CD14-positive monocyte (primary cell): Measurements from ENCODE around the gene RIMBP2. TPM values are rescaled to one million over a fixed set of nuclear protein-coding genes. Genes with fewer than 3 reads are reported as not detected.

Experiments used
- DNase-seq, 3 donors: peaks; one replicate each; pipeline ENCODE4 v3.0.0-alpha.2; 2011 to 2022
- H2AFZ ChIP-seq: 2 replicates; pipeline ENCODE4 v1.6.0; 2012; ENCODE audit warnings: mild to moderate bottlenecking, low read depth, low read length, inconsistent platforms; ENCODE audit not compliant: insufficient read depth, poor library complexity, severe bottlenecking
- H3K27ac ChIP-seq, 2 donors: 1 replicate in 1 of 2; 2 replicates in 1 of 2; pipeline ENCODE4 v1.5.1; 2012 to 2013; ENCODE audit warnings: low read length in 2 of 2, control low read depth in 1 of 2, inconsistent platforms in 1 of 2, low read depth in 1 of 2, mild to moderate bottlenecking in 1 of 2
- H3K27me3 ChIP-seq, 2 donors: one replicate each; pipeline versions ENCODE4 v1.6.0 to v1.6.1; 2011 to 2013; ENCODE audit warnings: low read length in 2 of 2; ENCODE audit not compliant: control insufficient read depth in 2 of 2, insufficient read depth in 2 of 2
- H3K36me3 ChIP-seq, 2 donors: replicated peaks in 1 of 2; 1 replicate in 1 of 2; 2 replicates in 1 of 2; pipeline versions ENCODE4 v1.5.1 to v1.6.1; 2012 to 2013; ENCODE audit warnings: low read length in 2 of 2, control low read depth in 1 of 2, inconsistent platforms in 1 of 2, mild to moderate bottlenecking in 1 of 2; ENCODE audit not compliant: insufficient read depth in 2 of 2, control insufficient read depth in 1 of 2
- H3K4me1 ChIP-seq, 2 donors: 1 replicate in 1 of 2; 2 replicates in 1 of 2; pipeline versions ENCODE4 v1.5.1 to v1.6.1; 2012 to 2013; ENCODE audit warnings: low read length in 2 of 2, control low read depth in 1 of 2, inconsistent platforms in 1 of 2, mild to moderate bottlenecking in 1 of 2, moderate library complexity in 1 of 2; ENCODE audit not compliant: insufficient read depth in 2 of 2, control insufficient read depth in 1 of 2
- H3K4me2 ChIP-seq: replicated peaks from 2 replicates; pipeline ENCODE3; 2012; ENCODE audit warnings: low read length, moderate library complexity, mild to moderate bottlenecking; ENCODE audit not compliant: poor library complexity, severe bottlenecking; ENCODE audit errors: extremely low read depth
- H3K4me3 ChIP-seq, 3 experiments: fragments of 200-600 bp in 1 of 3; sonication (generic) in 1 of 3; replicated peaks in 1 of 3; 1 replicate in 2 of 3; 2 replicates in 1 of 3; pipeline ENCODE4 v1.5.1; 2011 to 2013; ENCODE audit warnings: low read length in 3 of 3, mild to moderate bottlenecking in 3 of 3, control low read depth in 2 of 3, low read depth in 2 of 3, inconsistent platforms in 1 of 3, moderate library complexity in 1 of 3
- H3K79me2 ChIP-seq: 2 replicates; pipeline ENCODE4 v1.6.0; 2012; ENCODE audit warnings: mild to moderate bottlenecking, control low read depth, inconsistent platforms, low read length, moderate library complexity; ENCODE audit not compliant: insufficient read depth
- H3K9ac ChIP-seq: 2 replicates; pipeline ENCODE4 v1.6.0; 2017; ENCODE audit warnings: low read length, mild to moderate bottlenecking; ENCODE audit not compliant: insufficient read depth, poor library complexity, severe bottlenecking
- H3K9me3 ChIP-seq, 2 donors: replicated peaks in 1 of 2; 1 replicate in 1 of 2; 2 replicates in 1 of 2; pipeline versions ENCODE4 v1.5.1 to v1.6.1; 2012 to 2013; ENCODE audit warnings: low read length in 2 of 2, control low read depth in 1 of 2; ENCODE audit not compliant: control insufficient read depth in 1 of 2, insufficient read depth in 1 of 2
- H4K20me1 ChIP-seq: 2 replicates; pipeline ENCODE4 v1.6.0; 2012; ENCODE audit warnings: mild to moderate bottlenecking, low read length, control low read depth, moderate library complexity; ENCODE audit not compliant: insufficient read depth
- H3K27ac Mint-ChIP-seq, 7 donors: one replicate each; pipeline ENCODE4 v1.8.0; 2020; ENCODE audit warnings: mild to moderate bottlenecking in 7 of 7, mixed read lengths in 7 of 7, moderate library complexity in 6 of 7, inconsistent platforms in 2 of 7
- H3K27me3 Mint-ChIP-seq, 3 donors: one replicate each; pipeline ENCODE4 v1.8.0; 2021 to 2022; ENCODE audit warnings: low read depth in 3 of 3, mild to moderate bottlenecking in 3 of 3, mixed read lengths in 3 of 3, moderate library complexity in 3 of 3, inconsistent platforms in 1 of 3
- H3K36me3 Mint-ChIP-seq, 2 donors: one replicate each; pipeline ENCODE4 v1.8.0; 2020; ENCODE audit warnings: mixed read lengths in 2 of 2, inconsistent platforms in 1 of 2, mild to moderate bottlenecking in 1 of 2
- H3K4me1 Mint-ChIP-seq: one replicate; pipeline ENCODE4 v1.8.0; 2020; ENCODE audit warnings: mild to moderate bottlenecking, mixed read lengths
- H3K4me3 Mint-ChIP-seq, 2 donors: one replicate each; pipeline ENCODE4 v1.8.0; 2020; ENCODE audit warnings: mild to moderate bottlenecking in 2 of 2, mixed read lengths in 2 of 2, moderate library complexity in 1 of 2
- H3K9me3 Mint-ChIP-seq, 7 donors: one replicate each; pipeline ENCODE4 v1.8.0; 2020 to 2022; ENCODE audit warnings: mixed read lengths in 7 of 7, mild to moderate bottlenecking in 6 of 7, moderate library complexity in 6 of 7, inconsistent platforms in 2 of 7
- CTCF ChIP-seq: fragments of 200-600 bp; IDR thresholded peaks from one replicate; pipeline ENCODE4 v1.8.0; 2022; ENCODE audit warnings: antibody characterized with exemption, mild to moderate bottlenecking
- WGBS: methylation state at CpG from one replicate; pipeline ENCODE4 v1.1.5; 2013; ENCODE audit warnings: missing lambda C conversion rate; ENCODE audit not compliant: insufficient coverage; 5-methylcytosine and 5-hydroxymethylcytosine counted together
- intact Hi-C, 2 donors: fragments of 100-400 bp; cut with micrococcal nuclease; formaldehyde crosslinking; loops; one replicate each; pipeline versions ENCODE4 v1.15.0 to v1.15.1; 2023
- polyA plus RNA-seq, 3 donors: library from polyadenylated mRNA; depleted of rRNA in 1 of 3; unstranded in 2 of 3; stranded (reverse) in 1 of 3; fragments of 300-500 nt in 2 of 3; fragments of >200 nt in 1 of 3; fragmentation: Illumina TruSeq in 2 of 3; gene quantifications; 1 replicate in 2 of 3; 2 replicates in 1 of 3; pipeline ENCODE4 v1.2.3, GENCODE V29; 2012 to 2021

Gene RIMBP2
- polyA plus RNA-seq, 3 donors: not detected

- TF ChIP-seq CTCF: no peak
- intact Hi-C loops: no loop called here
- no peak for DNase-seq
- Histone ChIP-seq H3K9ac (no peak overlapping the region), H3K9me3 (no peaks in the 10 kb centered on the region), H3K4me3 (no peak overlapping the region), H3K27me3 (no peaks in the 10 kb centered on the region), H3K4me1 (no peaks in the 10 kb centered on the region), H4K20me1 (no peaks in the 10 kb centered on the region), H3K79me2 (no peaks in the 10 kb centered on the region), H2AFZ (no peak overlapping the region), H3K36me3 (no peaks in the 10 kb centered on the region), H3K4me2 (no peak overlapping the region), H3K27ac (no peak overlapping the region)
- Mint-ChIP-seq H3K36me3 (no peaks in the 10 kb centered on the region), H3K4me1 (no peaks in the 10 kb centered on the region), H3K27me3 (peaks cover 0 to 5% (median 2%) of the 10 kb centered on the region in 3 donors), H3K4me3 (no peak overlapping the region), H3K27ac (no peak overlapping the region), H3K9me3 (peaks cover 0 to 14% (median 1%) of the 10 kb centered on the region in 7 donors)
- 87% methylated on average over 15 of the region's 16 CpGs for WGBS
Observed at GRCh38 chr12:130619385-130620001, 96.6 kb downstream of the RIMBP2 start.

GRCh38 chr12:130617219-130617618 is 98.9 kb downstream of the RIMBP2 start:
- no peak for DNase-seq
- intact Hi-C loops: no loop called here
- Mint-ChIP-seq H3K4me1 (no peaks in the 10 kb centered on the region), H3K36me3 (no peaks in the 10 kb centered on the region), H3K27me3 (peaks cover 0 to 3% (median 2%) of the 10 kb centered on the region in 3 donors), H3K4me3 (no peak overlapping the region), H3K27ac (no peak overlapping the region), H3K9me3 (peaks cover 0 to 11% (median 0%) of the 10 kb centered on the region in 7 donors)
- Histone ChIP-seq H2AFZ (no peak overlapping the region), H3K9ac (no peak overlapping the region), H3K27ac (no peak overlapping the region), H3K27me3 (no peaks in the 10 kb centered on the region), H3K4me3 (no peak overlapping the region), H3K36me3 (no peaks in the 10 kb centered on the region), H4K20me1 (no peaks in the 10 kb centered on the region), H3K4me1 (no peaks in the 10 kb centered on the region), H3K4me2 (no peak overlapping the region), H3K79me2 (no peaks in the 10 kb centered on the region), H3K9me3 (no peaks in the 10 kb centered on the region)
- 95% methylated on average over 4 of the region's 4 CpGs for WGBS
- TF ChIP-seq CTCF: no peak
